Activated naive CD4-positive, alpha-beta T cell treated with anti-CD3 and anti-CD28 coated beads, Interleukin-2, amount 50 U/mL, for 16 hours (primary cell): ENCODE results near the gene ACAD11.

Source experiments
- DNase-seq: peaks from one replicate; pipeline ENCODE4 v3.0.0-alpha.2; 2020

The ACAD11 gene

GRCh38 chr3:132549890-132550578, 109.6 kb downstream of the ACAD11 start:
- no peak for DNase-seq

GRCh38 chr3:132549169-132549568, 110.4 kb downstream of the ACAD11 start:
- no peak for DNase-seq

GRCh38 chr3:132545471-132545870, 114.1 kb downstream of the ACAD11 start:
- DNase-seq = no peak

GRCh38 chr3:132544130-132544529, 115.5 kb downstream of the ACAD11 start:
- DNase-seq = no peak

- DNase-seq = no peak
Observed at GRCh38 chr3:132543011-132543739, 116.4 kb downstream of the ACAD11 start.

- no peak for DNase-seq
Observed at GRCh38 chr3:132542577-132542976, 117.0 kb downstream of the ACAD11 start.

GRCh38 chr3:132539681-132540080, 119.9 kb downstream of the ACAD11 start:
- no peak for DNase-seq

GRCh38 chr3:132538072-132538471, 121.5 kb downstream of the ACAD11 start:
- DNase-seq = no peak

GRCh38 chr3:132537297-132537696, 122.3 kb downstream of the ACAD11 start:
- DNase-seq = no peak

GRCh38 chr3:132536442-132537153, 123.0 kb downstream of the ACAD11 start:
- no peak for DNase-seq

- peak; percentile 49 for DNase-seq
Observed at GRCh38 chr3:132535575-132536441, 123.8 kb downstream of the ACAD11 start.

GRCh38 chr3:132530624-132531023, 129.0 kb downstream of the ACAD11 start:
- DNase-seq = no peak

- DNase-seq = no peak
Observed at GRCh38 chr3:132522353-132522752, 137.3 kb downstream of the ACAD11 start.

- no peak for DNase-seq
Observed at GRCh38 chr3:132521901-132522300, 137.7 kb downstream of the ACAD11 start.

GRCh38 chr3:132519914-132520313, 139.7 kb downstream of the ACAD11 start:
- DNase-seq = peak; percentile 13

- no peak for DNase-seq
Observed at GRCh38 chr3:132517311-132517710, 142.3 kb downstream of the ACAD11 start.

- DNase-seq = no peak
Observed at GRCh38 chr3:132513057-132513456, 146.6 kb downstream of the ACAD11 start.

- DNase-seq = no peak
Observed at GRCh38 chr3:132509506-132509905, 150.1 kb downstream of the ACAD11 start.

- DNase-seq = no peak
Observed at GRCh38 chr3:132509096-132509495, 150.5 kb downstream of the ACAD11 start.
